GM12865 (cell line): Measurements from ENCODE around the gene SLC27A5.

ENCODE experiments used
- DNase-seq: peaks from one replicate; pipeline ENCODE4 v3.0.0; 2010; ENCODE audit warnings: low read depth
- H3K4me3 ChIP-seq: 2 replicates; pipeline ENCODE4 v1.5.1; 2011; ENCODE audit warnings: mild to moderate bottlenecking, low read depth, low read length, control low read depth
- CTCF ChIP-seq: IDR thresholded peaks from 2 replicates; pipeline ENCODE4 v1.5.1; 2011; ENCODE audit warnings: low read length, control low read depth, low read depth, inconsistent platforms; ENCODE audit not compliant: insufficient read depth; ENCODE audit errors: missing control alignments

The SLC27A5 gene

GRCh38 chr19:58557221-58558065 is 45.7 kb upstream of the SLC27A5 start:
- H3K4me3 ChIP-seq: peak overlapping the region; percentile 81
- TF ChIP-seq CTCF: no peak
- DNase-seq: no peak

GRCh38 chr19:58556622-58557220 is 44.9 kb upstream of the SLC27A5 start:
- TF ChIP-seq CTCF: no peak
- H3K4me3 ChIP-seq: peak overlapping the region; percentile 81
- DNase-seq: no peak

- H3K4me3 ChIP-seq: no peak overlapping the region
- no peak for TF ChIP-seq CTCF
- no peak for DNase-seq
Observed at GRCh38 chr19:58555920-58556621, 44.3 kb upstream of the SLC27A5 start.

GRCh38 chr19:58555369-58555885 is 43.6 kb upstream of the SLC27A5 start:
- H3K4me3 ChIP-seq: peak overlapping the region; percentile 95
- no peak for DNase-seq
- no peak for TF ChIP-seq CTCF

GRCh38 chr19:58554494-58555368 is 42.9 kb upstream of the SLC27A5 start, which contains the start of gene CHMP2A:
TSS of gene CHMP2A (minus strand) at chr19:58555105. CDS start at chr19:58554212, 893 bp downstream.
- peak within 1 kb of the TSS; percentile 95 for H3K4me3 ChIP-seq
- DNase-seq: peak; percentile 99
- TF ChIP-seq CTCF: no peak

GRCh38 chr19:58553799-58554493 is 42.2 kb upstream of the SLC27A5 start:
- TF ChIP-seq CTCF: no peak
- peak overlapping the region; percentile 95 for H3K4me3 ChIP-seq
- DNase-seq: no peak
